HEK293T (cell line): ENCODE data around the gene RBM4B.

Experiments used
- ARNT ChIP-seq: fragments of 450-650 bp; IDR thresholded peaks from 2 replicates; pipeline ENCODE4 v1.6.1; 2017; ENCODE audit warnings: mild to moderate bottlenecking
- BHLHE40 ChIP-seq: fragments of 450-650 bp; IDR thresholded peaks from 2 replicates; pipeline ENCODE4 v1.6.1; 2016; ENCODE audit warnings: mild to moderate bottlenecking, moderate library complexity, borderline replicate concordance
- ELF4 ChIP-seq: fragments of 450-650 bp; IDR thresholded peaks from 2 replicates; pipeline ENCODE4 v1.6.1; 2017; ENCODE audit warnings: antibody characterized with exemption
- FOXA1 ChIP-seq: fragments of 450-650 bp; IDR thresholded peaks from 2 replicates; pipeline ENCODE4 v1.6.1; 2016; ENCODE audit warnings: mild to moderate bottlenecking
- FOXM1 ChIP-seq: fragments of 450-650 bp; IDR thresholded peaks from 2 replicates; pipeline ENCODE4 v1.6.1; 2017; ENCODE audit warnings: mild to moderate bottlenecking, borderline replicate concordance
- SP1 ChIP-seq: fragments of 450-650 bp; IDR thresholded peaks from 2 replicates; pipeline ENCODE4 v1.6.1; 2017
- TARDBP ChIP-seq: fragments of 450-650 bp; IDR thresholded peaks from 2 replicates; pipeline ENCODE4 v1.6.1; 2016
- ZNF384 ChIP-seq: fragments of 450-650 bp; IDR thresholded peaks from 2 replicates; pipeline ENCODE4 v1.6.1; 2016
- TF ChIP-seq, protein P1 (sequence below): fragments of 450-650 bp; IDR thresholded peaks from 2 replicates; pipeline ENCODE4 v1.6.1; 2016

DNA sequence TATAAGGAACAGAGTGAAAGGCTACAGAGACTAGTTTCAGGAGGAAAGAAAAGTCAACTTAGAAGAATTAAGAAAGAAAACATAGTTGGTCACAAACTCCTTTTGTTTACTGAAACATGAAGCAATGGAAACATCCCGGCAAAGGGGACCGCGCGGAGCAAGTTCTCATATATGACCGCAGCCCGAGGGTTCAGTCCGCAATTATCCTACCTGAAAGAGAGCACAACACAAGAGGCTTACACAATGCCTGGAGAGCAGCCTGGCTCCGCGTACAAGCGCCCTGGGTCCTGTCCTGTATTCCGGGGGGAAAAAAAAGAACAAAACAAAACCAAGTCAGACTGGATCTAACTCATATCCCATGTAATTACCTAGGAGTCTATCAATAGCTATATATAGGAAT is 12.3 kb downstream of the RBM4B start:
- no peak for TF ChIP-seq FOXM1
- no peak for TF ChIP-seq ELF4
- no peak for TF ChIP-seq SP1
- no peak for TF ChIP-seq BHLHE40
- no peak for TF ChIP-seq ARNT
- TF ChIP-seq, protein P1, sequence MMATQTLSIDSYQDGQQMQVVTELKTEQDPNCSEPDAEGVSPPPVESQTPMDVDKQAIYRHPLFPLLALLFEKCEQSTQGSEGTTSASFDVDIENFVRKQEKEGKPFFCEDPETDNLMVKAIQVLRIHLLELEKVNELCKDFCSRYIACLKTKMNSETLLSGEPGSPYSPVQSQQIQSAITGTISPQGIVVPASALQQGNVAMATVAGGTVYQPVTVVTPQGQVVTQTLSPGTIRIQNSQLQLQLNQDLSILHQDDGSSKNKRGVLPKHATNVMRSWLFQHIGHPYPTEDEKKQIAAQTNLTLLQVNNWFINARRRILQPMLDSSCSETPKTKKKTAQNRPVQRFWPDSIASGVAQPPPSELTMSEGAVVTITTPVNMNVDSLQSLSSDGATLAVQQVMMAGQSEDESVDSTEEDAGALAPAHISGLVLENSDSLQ, result no peak
- TF ChIP-seq FOXA1, result no peak
- TF ChIP-seq TARDBP, result no peak
- TF ChIP-seq ZNF384, result no peak
